ENCODE data around the gene PGM2L1.

GRCh38 chr11:74367881-74368280, 30.4 kb downstream of the PGM2L1 start:
- TF ChIP-seq CTCF (IDR thresholded peaks at IDR 0.05; ENCODE audit: low read depth, low read length) (no peak), EZH2phosphoT487 (IDR thresholded peaks at IDR 0.05; ENCODE audit: low read depth) (no peak)
